ENCODE measurements around the gene LRP1B. TPM values are rescaled to one million over a fixed set of nuclear protein-coding genes. Genes with fewer than 3 reads are reported as not detected.

The LRP1B gene
- polyA plus RNA-seq, 3 donors, result 0.25 to 3.1 (median 2.2) TPM

DNA sequence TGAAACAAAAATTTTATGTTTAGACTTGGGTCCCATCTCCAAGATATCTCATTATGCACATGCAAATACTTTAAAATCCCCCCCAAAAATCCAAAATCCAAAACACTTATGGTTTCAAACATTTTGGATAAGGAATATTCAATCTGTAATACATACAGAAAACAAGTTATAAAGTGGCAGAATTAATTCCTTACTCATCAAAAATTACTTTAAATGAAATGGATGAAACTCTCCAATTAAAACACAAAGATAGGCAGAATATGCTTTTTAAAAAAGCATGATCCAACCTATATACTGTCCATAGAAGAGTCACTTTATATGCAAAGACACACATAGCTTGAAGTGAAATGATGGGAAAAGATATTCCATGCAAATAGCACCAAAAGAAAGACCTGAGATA lies 744.6 kb downstream of the LRP1B start:
- no peak overlapping the region for H3K27ac ChIP-seq (ENCODE audit: low read depth, low read length)

- no peak overlapping the region for H3K27ac ChIP-seq (ENCODE audit: low read depth, low read length)
- WGBS, 3 donors, result 73 to 90% (median 76%) methylated on average over 4 of the region's 4 CpGs
Observed at GRCh38 chr2:141384676-141385075, 746.1 kb downstream of the LRP1B start.

DNA sequence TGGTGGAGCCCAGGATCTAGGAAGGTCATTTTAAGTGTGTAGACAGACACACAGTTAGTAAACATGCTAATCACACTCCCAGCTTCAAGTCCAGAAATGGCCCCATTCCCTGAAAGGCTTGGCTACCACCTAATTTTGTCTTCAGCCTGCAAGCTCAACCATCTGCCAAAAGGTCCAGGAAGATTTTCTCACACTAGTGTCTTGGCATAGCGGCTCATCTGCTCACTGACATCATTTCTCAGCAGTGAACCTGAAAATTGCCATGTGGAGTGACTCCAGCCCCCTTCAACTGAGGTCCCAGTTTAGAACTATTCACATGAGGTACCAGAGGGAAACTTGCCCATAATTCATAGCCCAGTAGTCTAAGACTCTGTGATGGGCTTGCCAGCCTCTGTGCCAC lies 748.9 kb downstream of the LRP1B start:
- WGBS, 3 donors, result 78 to 83% (median 81%) methylated on average over 1 of the region's 1 CpG

GRCh38 chr2:141380008-141380979 lies 750.5 kb downstream of the LRP1B start:
- WGBS, 3 donors, result 58 to 81% (median 73%) methylated on average over 7 of the region's 7 CpGs
- H3K27ac ChIP-seq (ENCODE audit: low read depth, low read length), result no peak overlapping the region

More for the DNA sequence above, 748.9 kb downstream of the LRP1B start:
- H3K27ac ChIP-seq (ENCODE audit: low read depth, low read length), result no peak overlapping the region

- 81 to 88% (median 87%) methylated on average over 1 of the region's 1 CpG for WGBS, 3 donors
- no peak overlapping the region for H3K27ac ChIP-seq (ENCODE audit: low read depth, low read length)
Observed at GRCh38 chr2:141364821-141365220, 766.0 kb downstream of the LRP1B start.

- H3K27ac ChIP-seq (ENCODE audit: low read depth, low read length), result no peak overlapping the region
- 85 to 91% (median 87%) methylated on average over 4 of the region's 4 CpGs for WGBS, 3 donors
Observed at GRCh38 chr2:141362311-141362710, 768.5 kb downstream of the LRP1B start.

DNA sequence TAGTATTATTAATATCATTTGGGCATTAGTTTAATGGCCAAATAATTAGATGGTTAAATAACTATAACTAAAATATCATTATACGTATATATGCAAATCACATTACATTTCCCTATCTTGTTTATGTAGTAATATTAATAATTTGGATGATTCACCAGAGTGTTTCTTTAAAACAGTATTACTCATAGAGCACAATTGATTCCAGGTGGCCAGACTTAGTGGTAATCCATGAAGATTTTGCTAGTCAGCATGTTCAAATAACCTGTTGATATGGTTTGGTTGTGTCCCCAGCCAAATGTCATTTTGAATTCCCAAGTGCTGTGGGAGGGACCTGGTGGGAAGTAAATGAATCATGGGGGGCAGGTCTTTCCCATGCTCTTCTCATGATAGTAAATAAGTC lies 782.3 kb downstream of the LRP1B start:
- WGBS, 3 donors, result 92 to 97% (median 95%) methylated on average over 1 of the region's 1 CpG
- no peak overlapping the region for H3K27ac ChIP-seq (ENCODE audit: low read depth, low read length)

- no peak overlapping the region for H3K27ac ChIP-seq (ENCODE audit: low read depth, low read length)
- WGBS, 3 donors, result 47 to 58% (median 51%) methylated on average over 2 of the region's 2 CpGs
Observed at GRCh38 chr2:141341444-141341843, 789.4 kb downstream of the LRP1B start.

- no peak overlapping the region for H3K27ac ChIP-seq (ENCODE audit: low read depth, low read length)
- 69 to 85% (median 74%) methylated on average over 1 of the region's 1 CpG for WGBS, 3 donors
Observed at GRCh38 chr2:141331127-141331526, 799.7 kb downstream of the LRP1B start.

GRCh38 chr2:141329964-141330363 lies 800.9 kb downstream of the LRP1B start:
- 78 to 88% (median 81%) methylated on average over 1 of the region's 1 CpG for WGBS, 3 donors
- H3K27ac ChIP-seq (ENCODE audit: low read depth, low read length), result no peak overlapping the region

DNA sequence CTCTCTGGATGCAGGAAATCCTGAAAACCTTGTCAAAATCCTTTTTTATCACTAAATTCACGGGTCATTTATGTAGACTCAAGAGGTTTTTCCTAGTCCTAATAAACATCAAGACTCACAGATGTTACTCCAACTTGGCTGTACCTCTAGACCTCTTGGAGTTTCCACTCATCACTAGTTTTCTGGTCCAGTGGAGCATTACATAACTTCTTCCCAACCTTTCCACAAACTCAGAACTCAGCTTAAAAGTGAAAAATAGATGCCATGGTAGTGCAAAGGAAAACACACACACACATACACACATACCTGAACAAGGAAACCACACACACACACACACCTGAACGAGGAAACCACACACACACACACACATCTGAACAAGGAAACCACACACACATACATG lies 807.2 kb downstream of the LRP1B start:
- H3K27ac ChIP-seq (ENCODE audit: low read depth, low read length), result no peak overlapping the region
- WGBS, 3 donors, result 54 to 60% (median 55%) methylated on average over 2 of the region's 2 CpGs

GRCh38 chr2:141317986-141318385 lies 812.8 kb downstream of the LRP1B start:
- H3K27ac ChIP-seq (ENCODE audit: low read depth, low read length), result no peak overlapping the region

DNA sequence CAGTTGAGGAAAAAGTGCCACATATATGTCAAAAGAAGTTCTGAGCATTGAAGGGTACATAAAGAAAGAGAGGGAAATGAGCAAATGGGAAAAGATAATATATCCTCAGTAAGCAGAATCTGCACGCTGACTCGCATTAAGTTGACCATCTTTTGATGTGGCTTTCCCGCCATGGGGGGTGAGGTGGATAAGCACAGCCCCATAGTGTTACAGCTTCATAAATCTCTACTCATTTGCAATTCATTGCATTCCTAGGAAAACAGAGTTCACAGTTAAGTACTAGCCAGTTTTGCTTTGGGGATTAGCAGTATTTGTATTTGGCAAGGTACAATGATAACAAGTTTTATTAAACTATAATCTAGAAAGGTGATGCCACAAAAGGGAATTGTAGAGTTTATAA lies 814.2 kb downstream of the LRP1B start:
- WGBS, 3 donors, result 84 to 88% (median 87%) methylated on average over 3 of the region's 3 CpGs

GRCh38 chr2:141316103-141316502 lies 814.7 kb downstream of the LRP1B start:
- WGBS, 3 donors, result 64 to 73% (median 68%) methylated on average over 3 of the region's 3 CpGs
- H3K27ac ChIP-seq (ENCODE audit: low read depth, low read length), result no peak overlapping the region

More for the DNA sequence above, 814.2 kb downstream of the LRP1B start:
- H3K27ac ChIP-seq (ENCODE audit: low read depth, low read length), result no peak overlapping the region

- H3K27ac ChIP-seq (ENCODE audit: low read depth, low read length), result no peak overlapping the region
- WGBS, 3 donors, result 90 to 98% (median 93%) methylated on average over 4 of the region's 4 CpGs
Observed at GRCh38 chr2:141313972-141314371, 816.8 kb downstream of the LRP1B start.

- H3K27ac ChIP-seq (ENCODE audit: low read depth, low read length), result no peak overlapping the region
Observed at GRCh38 chr2:141311430-141311829, 819.4 kb downstream of the LRP1B start.

GRCh38 chr2:141306368-141306767 lies 824.4 kb downstream of the LRP1B start:
- H3K27ac ChIP-seq (ENCODE audit: low read depth, low read length), result no peak overlapping the region

DNA sequence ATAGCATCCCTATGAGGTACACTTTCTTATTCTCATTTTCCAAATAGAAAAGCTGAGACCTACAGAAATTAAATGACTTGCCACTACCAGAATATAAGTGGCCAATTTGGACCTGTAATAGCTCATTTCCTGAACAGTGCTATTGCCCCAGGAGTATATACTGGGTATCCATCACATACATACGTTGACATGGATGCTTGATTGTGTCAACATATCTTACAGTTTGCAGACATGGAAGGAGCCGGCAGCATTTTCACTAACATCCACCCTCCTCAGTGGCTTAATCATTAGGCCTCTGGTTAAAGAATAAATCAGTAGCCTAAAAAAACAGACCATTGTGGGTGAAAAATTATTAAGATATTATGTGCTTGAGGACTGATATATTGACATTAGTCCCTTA lies 829.3 kb downstream of the LRP1B start:
- no peak overlapping the region for H3K27ac ChIP-seq (ENCODE audit: low read depth, low read length)
- 35 to 86% (median 82%) methylated on average over 2 of the region's 2 CpGs for WGBS, 3 donors

- WGBS, 3 donors, result 79 to 86% (median 85%) methylated on average over 4 of the region's 4 CpGs
- no peak overlapping the region for H3K27ac ChIP-seq (ENCODE audit: low read depth, low read length)
Observed at GRCh38 chr2:141280037-141280436, 850.8 kb downstream of the LRP1B start.

GRCh38 chr2:141271346-141271745 lies 859.5 kb downstream of the LRP1B start:
- no peak overlapping the region for H3K27ac ChIP-seq (ENCODE audit: low read depth, low read length)

More at GRCh38 chr2:141271346-141271745, 859.5 kb downstream of the LRP1B start:
- 76 to 85% (median 82%) methylated on average over 2 of the region's 2 CpGs for WGBS, 3 donors
